Esophagus squamous epithelium (tissue), 4 donors: ENCODE measurements around the gene FAM234A.

Source experiments
- POLR2A ChIP-seq, 4 donors: fragments of 450-650 bp; IDR thresholded peaks; one replicate each; pipeline ENCODE4 v1.6.1; 2017; ENCODE audit warnings: antibody characterized with exemption in 4 of 4, mild to moderate bottlenecking in 4 of 4, moderate library complexity in 3 of 4
- TF ChIP-seq, protein P1 (sequence below), 6 experiments: fragments of 450-650 bp in 4 of 6; fragments of 200-600 bp in 2 of 6; sonication (generic) in 2 of 6; IDR thresholded peaks; one replicate each; pipeline ENCODE4 v1.5.1; 2016 to 2019; ENCODE audit warnings: antibody characterized with exemption in 6 of 6, mild to moderate bottlenecking in 4 of 6, moderate library complexity in 4 of 6

DNA sequence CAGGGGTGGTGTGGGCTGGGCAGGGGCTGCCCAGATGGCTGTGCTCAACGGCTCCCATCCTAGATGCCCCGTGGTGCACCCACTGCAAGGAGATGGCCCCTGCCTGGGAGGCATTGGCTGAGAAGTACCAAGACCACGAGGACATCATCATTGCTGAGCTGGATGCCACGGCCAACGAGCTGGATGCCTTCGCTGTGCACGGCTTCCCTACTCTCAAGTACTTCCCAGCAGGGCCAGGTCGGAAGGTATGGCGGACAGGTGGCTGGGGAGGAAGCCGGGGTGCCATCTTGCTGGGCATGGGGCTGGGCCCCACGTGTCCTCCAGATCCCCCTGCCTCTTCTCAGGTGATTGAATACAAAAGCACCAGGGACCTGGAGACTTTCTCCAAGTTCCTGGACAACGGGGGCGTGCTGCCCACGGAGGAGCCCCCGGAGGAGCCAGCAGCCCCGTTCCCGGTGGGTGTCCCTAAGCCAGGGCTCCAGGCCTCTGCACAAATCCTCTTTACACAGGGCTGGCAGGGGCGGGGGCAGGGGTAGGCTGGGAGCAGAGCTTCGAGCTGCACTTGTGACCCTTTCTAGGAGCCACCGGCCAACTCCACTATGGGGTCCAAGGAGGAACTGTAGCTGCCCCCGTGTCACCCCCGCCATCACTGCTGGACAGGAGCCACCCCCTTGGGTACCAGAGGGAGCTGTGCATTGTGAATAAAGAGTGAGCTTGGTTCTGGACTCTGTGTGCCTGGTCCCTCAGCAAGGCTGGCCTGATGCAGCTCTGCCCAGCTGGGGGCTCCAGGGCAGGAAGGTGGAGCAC is 52.1 kb downstream of the FAM234A start:
- TF ChIP-seq, protein P1, sequence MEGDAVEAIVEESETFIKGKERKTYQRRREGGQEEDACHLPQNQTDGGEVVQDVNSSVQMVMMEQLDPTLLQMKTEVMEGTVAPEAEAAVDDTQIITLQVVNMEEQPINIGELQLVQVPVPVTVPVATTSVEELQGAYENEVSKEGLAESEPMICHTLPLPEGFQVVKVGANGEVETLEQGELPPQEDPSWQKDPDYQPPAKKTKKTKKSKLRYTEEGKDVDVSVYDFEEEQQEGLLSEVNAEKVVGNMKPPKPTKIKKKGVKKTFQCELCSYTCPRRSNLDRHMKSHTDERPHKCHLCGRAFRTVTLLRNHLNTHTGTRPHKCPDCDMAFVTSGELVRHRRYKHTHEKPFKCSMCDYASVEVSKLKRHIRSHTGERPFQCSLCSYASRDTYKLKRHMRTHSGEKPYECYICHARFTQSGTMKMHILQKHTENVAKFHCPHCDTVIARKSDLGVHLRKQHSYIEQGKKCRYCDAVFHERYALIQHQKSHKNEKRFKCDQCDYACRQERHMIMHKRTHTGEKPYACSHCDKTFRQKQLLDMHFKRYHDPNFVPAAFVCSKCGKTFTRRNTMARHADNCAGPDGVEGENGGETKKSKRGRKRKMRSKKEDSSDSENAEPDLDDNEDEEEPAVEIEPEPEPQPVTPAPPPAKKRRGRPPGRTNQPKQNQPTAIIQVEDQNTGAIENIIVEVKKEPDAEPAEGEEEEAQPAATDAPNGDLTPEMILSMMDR (IDR thresholded peaks at IDR 0.05), result no peak
- no peak for TF ChIP-seq POLR2A (IDR thresholded peaks at IDR 0.05)
